GM12878 (cell line): ENCODE results near the gene NCKIPSD. TPM values are rescaled to one million over a fixed set of nuclear protein-coding genes. Genes with fewer than 3 reads are reported as not detected.

Experiments used
- ATAC-seq: fragments of 200-7000 bp; cut with Tn5 transposase; 3 replicates; pipeline ENCODE4 v1.9.1; 2020; ENCODE audit warnings: mild to moderate bottlenecking, moderate library complexity
- BruUV-seq: library from RNA; stranded (reverse); fragments of 400-500 nt; replicated peaks from 2 replicates; lab custom pipeline; 2021; lab: Mats Ljungman, UMichigan
- CTCF ChIA-PET: fragments of 300-600 bp; sonication (Branson Sonifier 250); formaldehyde crosslinking; extraction: SDS; loops from one replicate; lab custom pipeline; 2021; ENCODE audit warnings: inconsistent platforms; lab: Yijun Ruan, JAX
- POLR2A ChIA-PET: fragments of 350-600 bp; formaldehyde crosslinking; extraction: SDS; loops from one replicate; lab custom pipeline; 2021; ENCODE audit warnings: inconsistent platforms; lab: Charles Lee
- RAD21 ChIA-PET: fragments of 300-600 bp; sonication (Branson Sonifier 250); formaldehyde crosslinking; loops from one replicate; lab custom pipeline; 2023; ENCODE audit warnings: antibody characterized with exemption; ENCODE audit not compliant: unreplicated experiment; lab: Charles Lee
- SMC1A ChIA-PET: fragments of 300-600 bp; sonication (Branson Sonifier 250); formaldehyde crosslinking; loops from one replicate; lab custom pipeline; 2023; ENCODE audit not compliant: unreplicated experiment, uncharacterized antibody; lab: Charles Lee
- DNase-seq: peaks from one replicate; pipeline ENCODE4 v3.0.0-alpha.2; 2011; ENCODE audit warnings: low read depth, low spot score
- FAIRE-seq: peaks from 3 replicates; lab custom pipeline; 2011; peaks lifted over from hg19 to GRCh38; lab: Jason Lieb, UNC
- H2AFZ ChIP-seq: 2 replicates; pipeline ENCODE4 v1.6.0; 2011; ENCODE audit warnings: low read depth, low read length, control low read depth; ENCODE audit not compliant: control insufficient read depth
- H3K27ac ChIP-seq: 2 replicates; pipeline ENCODE4 v1.5.1; 2011; ENCODE audit warnings: control low read depth; ENCODE audit not compliant: control insufficient read depth, insufficient read depth
- H3K27me3 ChIP-seq, 2 experiments: replicated peaks in 1 of 2; 2 replicates each; pipeline versions ENCODE4 v1.6.0 to v1.6.1; 2011; ENCODE audit warnings: low read length in 1 of 2; ENCODE audit not compliant: control insufficient read depth in 2 of 2, insufficient read depth in 2 of 2
- H3K36me3 ChIP-seq, 2 experiments: 2 replicates each; pipeline ENCODE4 v1.5.1; 2011; ENCODE audit warnings: low read length in 1 of 2; ENCODE audit not compliant: control insufficient read depth in 2 of 2, insufficient read depth in 2 of 2
- H3K4me1 ChIP-seq: 2 replicates; pipeline ENCODE4 v1.6.1; 2011; ENCODE audit warnings: mild to moderate bottlenecking, low read length, moderate library complexity, mixed read lengths; ENCODE audit not compliant: control insufficient read depth, insufficient read depth
- H3K4me2 ChIP-seq: 2 replicates; pipeline ENCODE4 v1.6.0; 2011; ENCODE audit warnings: control low read depth; ENCODE audit not compliant: control insufficient read depth, insufficient read depth
- H3K4me3 ChIP-seq: fragments of 200-600 bp; sonication (generic); 2 replicates; pipeline ENCODE4 v1.5.1; 2016
- H3K79me2 ChIP-seq: 2 replicates; pipeline ENCODE4 v1.6.0; 2011; ENCODE audit warnings: low read length; ENCODE audit not compliant: control insufficient read depth, insufficient read depth
- H3K9ac ChIP-seq: 2 replicates; pipeline ENCODE4 v1.8.0; 2011; ENCODE audit warnings: low read length, control low read depth, mixed read lengths; ENCODE audit not compliant: control insufficient read depth, insufficient read depth
- H3K9me3 ChIP-seq: replicated peaks from 3 replicates; pipeline ENCODE4 v1.5.1; 2011; ENCODE audit warnings: mild to moderate bottlenecking, low read length; ENCODE audit not compliant: control insufficient read depth, insufficient read depth
- H4K20me1 ChIP-seq: 2 replicates; pipeline ENCODE4 v1.6.0; 2011; ENCODE audit not compliant: control insufficient read depth, insufficient read depth
- CREB1 ChIP-seq: IDR thresholded peaks from 2 replicates; pipeline ENCODE4 v1.6.1; 2012; ENCODE audit warnings: low read depth, mild to moderate bottlenecking, inconsistent platforms
- CTCF ChIP-seq, 3 experiments: IDR thresholded peaks in 2 of 3; conservative IDR thresholded peaks in 1 of 3; 2 replicates each; pipeline ENCODE4 v1.5.1; 2011; ENCODE audit warnings: low read depth in 3 of 3, low read length in 3 of 3, mild to moderate bottlenecking in 3 of 3, control low read depth in 2 of 3, moderate library complexity in 2 of 3, inconsistent platforms in 1 of 3, mixed read lengths in 1 of 3; ENCODE audit not compliant: control insufficient read depth in 2 of 3, insufficient read depth in 1 of 3; ENCODE audit errors: extremely low read depth in 1 of 3
- E2F4 ChIP-seq: IDR thresholded peaks from 2 replicates; pipeline ENCODE4 v1.6.1; 2012; ENCODE audit warnings: low read depth, low read length, improper control_type of control experiment
- FOXM1 ChIP-seq: IDR thresholded peaks from 2 replicates; pipeline ENCODE4 v1.6.1; 2012; ENCODE audit warnings: low read depth, mild to moderate bottlenecking, inconsistent platforms, low read length, moderate library complexity
- KAT2A ChIP-seq: conservative IDR thresholded peaks from 2 replicates; pipeline ENCODE4 v1.6.1; 2011; ENCODE audit warnings: low read depth, low read length; ENCODE audit not compliant: control insufficient read depth
- KDM1A ChIP-seq: fragments of 200-600 bp; sonication (generic); IDR thresholded peaks from 2 replicates; pipeline ENCODE4 v1.6.1; 2016; ENCODE audit warnings: borderline replicate concordance
- NR2C1 ChIP-seq: fragments of 450-650 bp; IDR thresholded peaks from 2 replicates; pipeline ENCODE4 v1.6.1; 2017; ENCODE audit warnings: antibody characterized with exemption, mild to moderate bottlenecking, moderate library complexity
- RFX5 ChIP-seq: IDR thresholded peaks from 2 replicates; pipeline ENCODE4 v1.6.1; 2011; ENCODE audit warnings: low read depth, low read length, improper control_type of control experiment
- SMC3 ChIP-seq: IDR thresholded peaks from 2 replicates; pipeline ENCODE4 v1.6.1; 2011; ENCODE audit warnings: low read length, improper control_type of control experiment, borderline replicate concordance
- TBL1XR1 ChIP-seq: IDR thresholded peaks from 2 replicates; pipeline ENCODE4 v1.6.1; 2012; ENCODE audit warnings: low read depth, low read length, improper control_type of control experiment
- TCF12 ChIP-seq: IDR thresholded peaks from 2 replicates; pipeline ENCODE4 v1.6.1; 2011; ENCODE audit warnings: low read depth, mild to moderate bottlenecking, low read length
- USF1 ChIP-seq: IDR thresholded peaks from 2 replicates; pipeline ENCODE4 v1.6.1; 2011; ENCODE audit warnings: borderline replicate concordance, low read depth, mild to moderate bottlenecking, moderate library complexity, mixed read lengths, low read length; ENCODE audit not compliant: insufficient read depth; ENCODE audit errors: extremely low read length
- ZBTB40 ChIP-seq: fragments of 450-650 bp; IDR thresholded peaks from 2 replicates; pipeline ENCODE4 v1.6.1; 2016; ENCODE audit warnings: mild to moderate bottlenecking, moderate library complexity, borderline replicate concordance
- WGBS: methylation state at CpG from one replicate; pipeline ENCODE4 v1.1.6; 2016; ENCODE audit warnings: low lambda C conversion rate; ENCODE audit not compliant: insufficient replicate concordance, insufficient coverage; ENCODE audit errors: missing lambda C conversion rate; 5-methylcytosine and 5-hydroxymethylcytosine counted together
- in situ Hi-C: fragments of 300-500 bp; cut with MboI; formaldehyde crosslinking; loops from 9 replicates; pipeline ENCODE4 v1.14.3; 2018; ENCODE audit warnings: mixed read lengths
- intact Hi-C: fragments of 100-400 bp; cut with micrococcal nuclease; formaldehyde crosslinking; loops from one replicate; pipeline ENCODE4 v1.14.2; 2022; ENCODE audit not compliant: unreplicated experiment
- polyA plus RNA-seq, 11 experiments: library from polyadenylated mRNA; depleted of rRNA in 4 of 11; unstranded in 6 of 11; stranded (reverse) in 5 of 11; fragments of >200 nt; fragmentation: Nextera tagmentation in 4 of 11; fragmentation: Illumina TruSeq in 1 of 11; extraction: Ambion mirVana in 4 of 11; extraction: Trizol in 1 of 11; gene quantifications; 1 replicate in 1 of 11; 2 replicates in 10 of 11; pipeline versions ENCODE4 v1.2.1 to v1.2.3, GENCODE V29; 2011 to 2016; ENCODE audit warnings: inconsistent platforms in 2 of 11, missing spikeins in 2 of 11, low read depth in 1 of 11
- total RNA-seq, 4 experiments: library from RNA; depleted of rRNA in 3 of 4; stranded (reverse); fragments of >200 nt in 3 of 4; fragmentation: Illumina TruSeq in 1 of 4; extraction: Trizol in 1 of 4; gene quantifications; 2 replicates each; pipeline versions ENCODE4 v1.2.1 to v1.2.3, GENCODE V29; 2013 to 2021

Gene NCKIPSD
- total and polyA plus RNA-seq, 10 of the 15 experiments (the other 5 are each of a cell fraction or from before 2014, with no cell fraction given) = 0.93 to 31.6 (median 15.2) TPM

- peak; percentile 90 for TF ChIP-seq ZBTB40
Observed at GRCh38 chr3:48661501-48662144, 24.1 kb downstream of the NCKIPSD start (continued).

GRCh38 chr3:48660800-48661400 is 24.8 kb downstream of the NCKIPSD start:
- 92% methylated on average over 59 of the region's 61 CpGs for WGBS
- no peak for TF ChIP-seq RFX5
- no peak for TF ChIP-seq USF1
- no peak for TF ChIP-seq E2F4
- no peak for TF ChIP-seq SMC3
- TF ChIP-seq KDM1A = no peak
- no peak for TF ChIP-seq TBL1XR1
- TF ChIP-seq CTCF (IDR thresholded peaks at IDR 0.05 in 2 of 3, conservative IDR thresholded peaks at IDR 0.05 in 1 of 3; ENCODE audit: control insufficient read depth in 2 of 3, extremely low read depth in 1 of 3, insufficient read depth in 1 of 3, low read depth in 3 of 3, low read length in 3 of 3) = no peak
- TF ChIP-seq FOXM1 = no peak
- no peak for TF ChIP-seq KAT2A
- no peak for TF ChIP-seq CREB1
- no peak for TF ChIP-seq TCF12
- no peak for TF ChIP-seq NR2C1

More at GRCh38 chr3:48660800-48661400, 24.8 kb downstream of the NCKIPSD start:
- H3K27me3 ChIP-seq = peaks cover 0 to 3% of the 10 kb centered on the region in 2 experiments; a peak in 1 of 4 replicates
- H3K79me2 ChIP-seq = no peaks in the 10 kb centered on the region
- SMC1A ChIA-PET = no interaction called here
- H3K4me3 ChIP-seq = no peak overlapping the region
- intact Hi-C loops (no loop called here), in situ Hi-C loops (no loop called here)
- peaks cover 13% of the 10 kb centered on the region for H3K4me1 ChIP-seq
- no TSS peak for BruUV-seq
- POLR2A ChIA-PET = interaction anchor here (1.0 kb wide), 1 partner anchor 25 kb away, joined by 3 read pairs; no protein-coding TSS in a partner anchor
- H3K27ac ChIP-seq = no peak overlapping the region
- ATAC-seq (no peak), DNase-seq (no peak), FAIRE-seq (no peak)
- no peaks in the 10 kb centered on the region for H4K20me1 ChIP-seq
- peak overlapping the region; percentile 82; the same call in 1 of the 2 replicates for H3K4me2 ChIP-seq
- no peaks in the 10 kb centered on the region; the same call in 1 of the 3 replicates for H3K9me3 ChIP-seq
- CTCF ChIA-PET = interaction anchor here (1.1 kb wide), 1 partner anchor 79 kb away, joined by 3 read pairs; no protein-coding TSS in a partner anchor
- H3K36me3 ChIP-seq = no peaks in the 10 kb centered on the region
- no peak overlapping the region for H3K9ac ChIP-seq
- RAD21 ChIA-PET = no interaction called here
- H2AFZ ChIP-seq = no peak overlapping the region
